Neural progenitor cell (in vitro differentiated cells): ENCODE measurements around the gene DZIP1.

Source experiments
- EZH2 ChIP-seq: fragments of 200-600 bp; sonication (generic); IDR thresholded peaks from 2 replicates; pipeline ENCODE4 v1.6.1; 2017; ENCODE audit warnings: antibody characterized with exemption, mild to moderate bottlenecking, moderate library complexity
- EZH2phosphoT487 ChIP-seq: fragments of 200-600 bp; sonication (generic); IDR thresholded peaks from 2 replicates; pipeline ENCODE4 v1.6.1; 2017; ENCODE audit warnings: antibody characterized with exemption
- TF ChIP-seq, protein P1 (sequence below): fragments of 200-600 bp; sonication (generic); IDR thresholded peaks from 2 replicates; pipeline ENCODE4 v1.5.1; 2017; ENCODE audit warnings: antibody characterized with exemption, mild to moderate bottlenecking

DNA sequence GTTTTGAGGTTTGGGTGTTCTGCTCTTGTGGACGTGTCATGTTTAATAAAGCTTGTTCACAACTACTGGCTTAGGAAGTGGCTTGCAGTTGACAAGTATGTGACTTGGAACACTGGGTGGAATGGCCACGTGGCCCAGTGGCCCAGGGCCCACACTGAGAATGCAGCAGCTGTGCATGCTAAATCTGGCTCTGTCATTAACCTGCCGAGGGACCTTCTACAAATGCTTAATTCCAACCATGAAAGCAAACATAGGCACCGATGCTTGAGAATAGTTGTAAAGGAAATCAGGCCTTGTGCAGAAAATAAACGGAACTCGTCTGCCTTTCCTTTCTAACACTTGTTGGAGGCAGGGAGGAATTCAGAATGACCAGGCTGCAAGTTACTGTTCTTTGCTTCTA lies 103.6 kb downstream of the DZIP1 start:
- TF ChIP-seq EZH2, result no peak
- no peak for TF ChIP-seq EZH2phosphoT487
- TF ChIP-seq, protein P1, sequence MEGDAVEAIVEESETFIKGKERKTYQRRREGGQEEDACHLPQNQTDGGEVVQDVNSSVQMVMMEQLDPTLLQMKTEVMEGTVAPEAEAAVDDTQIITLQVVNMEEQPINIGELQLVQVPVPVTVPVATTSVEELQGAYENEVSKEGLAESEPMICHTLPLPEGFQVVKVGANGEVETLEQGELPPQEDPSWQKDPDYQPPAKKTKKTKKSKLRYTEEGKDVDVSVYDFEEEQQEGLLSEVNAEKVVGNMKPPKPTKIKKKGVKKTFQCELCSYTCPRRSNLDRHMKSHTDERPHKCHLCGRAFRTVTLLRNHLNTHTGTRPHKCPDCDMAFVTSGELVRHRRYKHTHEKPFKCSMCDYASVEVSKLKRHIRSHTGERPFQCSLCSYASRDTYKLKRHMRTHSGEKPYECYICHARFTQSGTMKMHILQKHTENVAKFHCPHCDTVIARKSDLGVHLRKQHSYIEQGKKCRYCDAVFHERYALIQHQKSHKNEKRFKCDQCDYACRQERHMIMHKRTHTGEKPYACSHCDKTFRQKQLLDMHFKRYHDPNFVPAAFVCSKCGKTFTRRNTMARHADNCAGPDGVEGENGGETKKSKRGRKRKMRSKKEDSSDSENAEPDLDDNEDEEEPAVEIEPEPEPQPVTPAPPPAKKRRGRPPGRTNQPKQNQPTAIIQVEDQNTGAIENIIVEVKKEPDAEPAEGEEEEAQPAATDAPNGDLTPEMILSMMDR, result no peak
